MM.1S (cell line): ENCODE measurements around the gene WASHC1.
"Not testable (repeated sequence)": the region's sequence is repeated elsewhere in the genome, so short reads cannot be mapped to it uniquely, and the experiment has no call there.

Experiments
- DNase-seq: peaks from one replicate; pipeline ENCODE4 v3.0.0-alpha.2; 2015
- H2AFZ ChIP-seq: fragments of 300-600 bp; sonication (generic); 2 replicates; pipeline ENCODE4 v1.6.0; 2016; ENCODE audit warnings: antibody characterized with exemption, low read length
- H3F3A ChIP-seq: fragments of 300-600 bp; sonication (generic); 2 replicates; pipeline ENCODE4 v1.6.1; 2016; ENCODE audit warnings: mild to moderate bottlenecking, antibody characterized with exemption, low read length, moderate library complexity, mixed read lengths; ENCODE audit not compliant: insufficient read depth
- H3K27ac ChIP-seq: fragments of 300-600 bp; sonication (generic); 2 replicates; pipeline ENCODE4 v1.5.1; 2016; ENCODE audit warnings: mild to moderate bottlenecking, low read length
- H3K27me3 ChIP-seq: fragments of 300-600 bp; sonication (generic); replicated peaks from 2 replicates; pipeline ENCODE4 v1.6.0; 2016; ENCODE audit warnings: low read length; ENCODE audit not compliant: insufficient read depth
- H3K36me3 ChIP-seq: fragments of 300-600 bp; sonication (generic); replicated peaks from 2 replicates; pipeline ENCODE4 v1.6.1; 2016; ENCODE audit warnings: mild to moderate bottlenecking, low read length, mixed read lengths; ENCODE audit not compliant: insufficient read depth
- H3K4me1 ChIP-seq: fragments of 300-600 bp; sonication (generic); 2 replicates; pipeline ENCODE4 v1.6.1; 2016; ENCODE audit warnings: low read length, mixed read lengths
- H3K4me2 ChIP-seq: fragments of 300-600 bp; sonication (generic); 2 replicates; pipeline ENCODE4 v1.6.0; 2016; ENCODE audit warnings: low read depth, low read length
- H3K4me3 ChIP-seq: fragments of 300-600 bp; sonication (generic); 2 replicates; pipeline ENCODE4 v1.5.1; 2016; ENCODE audit warnings: low read length, mixed read lengths
- H3K79me2 ChIP-seq: fragments of 300-600 bp; sonication (generic); 2 replicates; pipeline ENCODE4 v1.6.1; 2016; ENCODE audit warnings: mixed run types, low read length, mixed read lengths
- H3K9ac ChIP-seq: fragments of 300-600 bp; sonication (generic); 2 replicates; pipeline ENCODE4 v1.6.1; 2016; ENCODE audit warnings: low read length, mixed read lengths
- H3K9me2 ChIP-seq: fragments of 300-600 bp; sonication (generic); replicated peaks from 2 replicates; pipeline ENCODE4 v1.6.1; 2016; ENCODE audit warnings: mild to moderate bottlenecking, low read length, mixed read lengths; ENCODE audit not compliant: insufficient read depth
- H3K9me3 ChIP-seq: fragments of 300-600 bp; sonication (generic); replicated peaks from 2 replicates; pipeline ENCODE4 v1.6.1; 2016; ENCODE audit warnings: mild to moderate bottlenecking, low read length, mixed read lengths; ENCODE audit not compliant: insufficient read depth
- H4K20me1 ChIP-seq: fragments of 300-600 bp; sonication (generic); 2 replicates; pipeline ENCODE4 v1.6.1; 2016; ENCODE audit warnings: mild to moderate bottlenecking, low read length, moderate library complexity, mixed read lengths; ENCODE audit not compliant: insufficient read depth

WASHC1 gene

DNA sequence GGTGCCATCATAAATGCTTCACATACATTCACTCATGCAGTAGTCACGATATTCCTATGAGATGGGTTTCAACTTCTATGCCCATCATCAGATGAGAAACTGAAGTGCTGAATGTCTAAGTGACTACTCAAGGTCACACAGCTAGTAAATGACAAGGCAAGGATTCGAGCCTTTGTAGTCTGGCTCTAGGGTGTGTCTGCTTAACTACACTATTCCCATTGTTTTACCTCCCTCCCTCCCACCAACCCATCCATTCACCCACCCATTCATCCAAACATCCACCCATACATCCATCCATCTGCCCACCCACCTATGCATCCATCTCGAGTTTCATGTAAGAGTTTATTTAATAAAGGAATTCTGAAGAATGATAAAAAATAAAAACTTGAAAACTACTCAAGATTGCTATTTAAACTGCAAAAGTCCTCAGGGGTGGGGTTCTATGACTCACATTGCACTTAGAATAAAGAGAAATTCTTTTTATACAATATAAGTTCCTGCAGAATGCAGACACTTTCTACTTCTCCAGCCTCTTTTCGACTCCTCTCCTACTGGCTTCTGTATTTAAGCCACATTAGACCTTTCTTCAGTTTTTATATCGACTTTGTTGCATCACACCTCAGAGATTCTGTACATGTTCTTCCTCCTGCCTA, 19.1 kb upstream of the WASHC1 start:
- H3K9ac ChIP-seq, H3F3A ChIP-seq, H3K4me2 ChIP-seq, H2AFZ ChIP-seq, H3K27ac ChIP-seq, H3K4me1 ChIP-seq, H3K4me3 ChIP-seq, H3K9me2 ChIP-seq, H3K27me3 ChIP-seq, H3K79me2 ChIP-seq, H3K36me3 ChIP-seq, DNase-seq, H4K20me1 ChIP-seq, H3K9me3 ChIP-seq: not testable (repeated sequence)

DNA sequence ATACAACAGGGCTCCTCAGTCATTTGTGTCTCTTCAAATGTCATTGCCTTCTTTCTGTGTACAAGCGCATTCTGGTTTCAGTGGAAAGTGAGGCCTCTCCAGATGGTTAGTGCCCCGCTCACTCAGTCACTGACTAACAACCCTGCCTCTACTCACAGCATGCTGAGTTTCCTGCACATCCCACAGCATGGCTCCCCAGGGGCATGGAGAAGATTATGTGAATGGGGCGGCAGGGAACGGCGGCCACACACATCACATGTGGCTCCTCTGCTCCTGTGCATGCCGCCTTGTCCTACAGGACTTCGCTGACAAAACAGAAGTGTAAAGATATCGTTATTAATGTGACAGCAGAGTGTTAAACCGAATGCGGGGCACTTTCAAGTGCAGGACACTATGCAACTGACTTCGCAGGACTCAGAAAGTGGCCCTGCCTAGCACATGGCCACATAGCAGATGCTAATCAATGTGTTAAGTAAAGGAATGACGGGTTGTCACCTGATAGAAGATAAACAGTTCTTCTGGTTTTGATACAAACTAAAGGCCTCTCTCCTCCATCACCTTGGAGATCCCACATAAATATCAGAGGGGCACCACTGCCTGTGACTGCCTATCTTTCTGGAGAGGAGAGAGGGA, 17.5 kb upstream of the WASHC1 start:
- not testable (repeated sequence) for H3K36me3 ChIP-seq

DNA sequence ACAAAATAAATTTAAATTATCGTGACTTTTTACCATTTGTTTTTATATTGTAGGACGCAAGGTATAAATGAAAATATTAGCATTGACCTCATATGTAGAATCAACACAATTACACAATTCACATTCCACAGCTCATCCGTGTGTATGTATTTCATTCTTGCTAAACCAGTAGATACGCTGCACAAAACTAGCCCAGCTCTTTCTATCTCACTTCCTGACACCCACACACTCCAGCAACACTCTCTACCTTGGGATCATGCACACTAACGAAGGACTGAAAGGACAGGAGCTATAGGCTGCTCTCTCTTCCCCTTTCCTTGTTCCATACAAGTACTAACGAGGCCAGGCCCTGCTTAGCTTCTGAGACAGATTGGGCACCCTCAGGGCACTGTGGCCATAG, 16.9 kb upstream of the WASHC1 start:
- H3K27ac ChIP-seq, H3K9ac ChIP-seq, H3K79me2 ChIP-seq, H3K36me3 ChIP-seq, H3K4me3 ChIP-seq, H3K4me1 ChIP-seq, DNase-seq, H4K20me1 ChIP-seq, H3K9me3 ChIP-seq, H2AFZ ChIP-seq, H3F3A ChIP-seq, H3K27me3 ChIP-seq, H3K4me2 ChIP-seq, H3K9me2 ChIP-seq: not testable (repeated sequence)

More for the DNA sequence above, 17.5 kb upstream of the WASHC1 start:
- not testable (repeated sequence) for H3K27me3 ChIP-seq, H4K20me1 ChIP-seq, H3K9me2 ChIP-seq, H3K27ac ChIP-seq, H3K9ac ChIP-seq, H3K9me3 ChIP-seq, H2AFZ ChIP-seq, H3F3A ChIP-seq, H3K4me3 ChIP-seq, H3K4me1 ChIP-seq, DNase-seq, H3K79me2 ChIP-seq, H3K4me2 ChIP-seq

DNA sequence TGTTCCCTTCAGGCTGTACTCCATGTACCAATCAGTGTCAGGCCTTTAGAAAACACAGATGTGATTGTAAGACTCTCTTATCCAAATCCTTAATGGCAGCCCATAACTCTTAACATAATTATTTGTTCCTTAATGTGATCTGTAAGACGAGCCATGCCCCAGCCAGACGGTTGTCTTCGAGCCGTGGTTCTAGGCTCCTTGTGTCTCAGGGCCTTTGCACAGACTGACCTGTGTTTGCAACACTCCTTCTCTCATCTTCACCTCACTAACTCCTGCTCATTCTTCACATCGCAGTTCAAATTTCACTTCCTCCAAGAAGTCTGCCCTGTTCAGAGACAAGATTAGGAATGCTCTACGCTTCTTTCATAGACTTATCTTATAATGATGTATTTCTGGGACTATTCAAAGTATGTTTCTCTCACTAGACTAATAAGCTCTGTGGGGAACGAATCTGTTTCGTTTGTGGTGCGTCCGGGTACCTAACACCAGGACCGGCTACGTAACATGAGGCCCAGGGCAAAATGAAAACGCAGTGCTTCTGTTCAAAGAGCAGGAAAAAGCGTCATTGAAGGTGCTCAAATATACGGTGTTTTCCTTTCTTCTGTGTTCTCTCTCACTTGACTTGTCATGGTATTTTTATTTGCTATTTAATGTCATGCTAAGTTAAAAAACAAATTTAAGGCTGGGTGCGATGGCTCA, 16.1 kb upstream of the WASHC1 start:
- H3K36me3 ChIP-seq, H3K9ac ChIP-seq, H3F3A ChIP-seq, H4K20me1 ChIP-seq, H3K9me2 ChIP-seq, H3K4me3 ChIP-seq, DNase-seq, H3K4me1 ChIP-seq, H3K27me3 ChIP-seq, H2AFZ ChIP-seq, H3K4me2 ChIP-seq, H3K79me2 ChIP-seq, H3K9me3 ChIP-seq, H3K27ac ChIP-seq: not testable (repeated sequence)

DNA sequence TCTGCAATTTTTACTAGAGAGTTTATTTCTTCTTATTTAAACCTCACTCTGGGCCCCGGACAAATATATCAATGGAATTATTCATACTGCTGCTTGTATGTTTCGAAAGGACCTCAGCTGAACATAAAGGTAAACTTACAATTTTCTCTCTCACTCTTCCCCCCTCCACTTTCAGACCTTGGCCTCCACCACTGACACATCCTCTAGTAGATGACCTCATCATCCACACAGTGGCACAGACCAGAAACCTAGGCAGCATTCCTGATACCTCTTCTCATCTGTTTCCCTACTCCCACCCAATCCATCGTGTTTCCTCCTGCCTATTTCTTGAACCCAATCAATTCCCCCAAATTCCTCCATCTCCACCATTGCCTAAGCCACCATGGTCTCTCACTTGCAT, 15.2 kb upstream of the WASHC1 start:
- not testable (repeated sequence) for H2AFZ ChIP-seq, H3K9me3 ChIP-seq, H3K9me2 ChIP-seq, H3K27ac ChIP-seq, H4K20me1 ChIP-seq, DNase-seq, H3K4me3 ChIP-seq, H3K27me3 ChIP-seq, H3K4me2 ChIP-seq, H3K36me3 ChIP-seq, H3K4me1 ChIP-seq, H3K9ac ChIP-seq, H3K79me2 ChIP-seq, H3F3A ChIP-seq

DNA sequence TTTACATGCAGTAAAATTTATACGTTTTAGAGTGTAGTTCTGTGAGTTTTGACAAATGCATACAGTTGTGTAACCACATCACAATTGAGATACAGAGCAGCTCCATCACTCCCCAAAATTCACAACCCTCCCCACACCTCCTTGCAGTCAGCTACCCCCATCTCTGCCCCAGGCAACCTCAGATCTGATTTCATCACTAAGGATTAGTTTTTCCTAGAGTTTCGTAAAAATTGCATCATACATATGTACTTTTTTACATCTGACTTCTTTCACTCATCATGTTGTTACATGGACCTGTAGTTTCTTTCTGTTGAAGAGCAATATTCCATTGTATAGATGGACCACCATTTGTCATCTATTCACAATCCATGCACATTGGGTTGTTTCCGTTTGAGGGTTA, 14.4 kb upstream of the WASHC1 start:
- H3K9me3 ChIP-seq, H3K36me3 ChIP-seq, H3K79me2 ChIP-seq, H3K27ac ChIP-seq, DNase-seq, H3K9me2 ChIP-seq, H3K9ac ChIP-seq, H3K4me2 ChIP-seq, H3K4me3 ChIP-seq, H3K27me3 ChIP-seq, H4K20me1 ChIP-seq, H3K4me1 ChIP-seq, H2AFZ ChIP-seq, H3F3A ChIP-seq: not testable (repeated sequence)

DNA sequence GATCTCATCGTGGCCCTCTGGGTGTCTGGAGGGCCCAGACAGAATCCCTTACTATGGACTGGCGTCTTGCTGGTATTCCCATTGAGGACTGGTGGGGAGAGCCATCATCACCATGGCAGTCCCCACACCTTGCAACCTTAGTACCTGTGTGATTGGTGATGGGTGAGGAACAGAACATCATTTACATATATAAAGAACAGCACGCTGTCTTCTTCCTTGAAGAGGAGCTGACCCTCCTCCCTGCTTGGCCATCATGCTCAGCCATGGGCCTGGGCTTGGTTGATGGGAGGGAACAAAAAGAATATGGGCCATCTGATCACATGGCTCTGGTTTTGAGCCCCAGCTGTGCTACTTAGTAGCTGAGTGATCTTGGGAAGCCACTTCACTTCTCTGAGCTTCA, 13.9 kb upstream of the WASHC1 start:
- not testable (repeated sequence) for H3F3A ChIP-seq, H3K79me2 ChIP-seq, DNase-seq, H3K27me3 ChIP-seq, H4K20me1 ChIP-seq, H3K4me3 ChIP-seq, H3K27ac ChIP-seq, H3K9ac ChIP-seq, H3K4me2 ChIP-seq, H3K9me2 ChIP-seq, H2AFZ ChIP-seq, H3K9me3 ChIP-seq, H3K4me1 ChIP-seq, H3K36me3 ChIP-seq

DNA sequence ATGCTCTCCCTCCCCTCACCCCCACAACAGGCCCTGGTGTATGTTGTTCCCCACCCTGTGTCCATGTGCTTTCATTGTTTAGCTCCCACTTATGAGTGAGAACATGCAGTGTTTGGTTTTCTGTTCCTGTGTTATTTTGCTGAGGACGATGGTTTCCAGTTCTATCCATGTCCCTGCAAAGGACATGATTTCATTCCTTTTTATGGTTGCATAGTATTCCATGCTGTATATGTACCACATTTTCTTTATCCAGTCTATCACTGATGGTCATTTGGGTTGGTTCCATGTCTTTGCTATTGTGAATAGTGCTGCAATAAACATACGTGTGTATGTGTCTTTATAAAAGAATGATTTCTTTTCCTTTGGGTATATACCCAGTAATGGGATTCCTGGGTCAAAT, 12.6 kb upstream of the WASHC1 start:
- H3K4me1 ChIP-seq, DNase-seq, H3K36me3 ChIP-seq, H3K9me3 ChIP-seq, H3K27ac ChIP-seq, H3K9ac ChIP-seq, H3K27me3 ChIP-seq, H2AFZ ChIP-seq, H3F3A ChIP-seq, H3K9me2 ChIP-seq, H3K4me3 ChIP-seq, H4K20me1 ChIP-seq, H3K4me2 ChIP-seq, H3K79me2 ChIP-seq: not testable (repeated sequence)
